ENCODE data around the gene PRKACB.

Gene PRKACB

GRCh38 chr1:84155517-84155916, 11.4 kb downstream of the PRKACB start:
- H3K4me3 ChIP-seq (ENCODE audit: low read depth, low read length) = no peak overlapping the region
- DNase-seq (ENCODE audit: low read depth) = no peak
- TF ChIP-seq CTCF (IDR thresholded peaks at IDR 0.05; ENCODE audit: control insufficient read depth, extremely low read depth, insufficient read depth) = no peak

DNA sequence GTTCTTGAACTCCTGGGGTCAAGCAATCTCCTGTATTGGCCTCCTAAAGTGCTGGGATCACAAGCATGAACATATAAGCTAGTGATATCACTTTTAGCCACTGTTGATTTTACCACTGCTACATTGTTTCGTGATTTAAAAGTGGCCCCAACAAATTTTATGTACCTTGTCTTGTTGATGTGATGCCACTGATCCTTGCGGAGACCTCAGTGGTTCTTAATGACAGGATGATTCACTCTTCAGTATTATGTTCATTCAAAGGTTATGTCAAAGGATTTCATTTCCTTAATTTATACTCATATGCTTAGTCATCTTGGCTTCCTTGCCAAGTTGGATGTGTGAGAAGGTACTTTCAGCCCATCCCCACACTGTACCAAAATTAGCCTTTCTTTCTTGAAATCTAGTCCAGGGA, 12.1 kb downstream of the PRKACB start:
- DNase-seq (ENCODE audit: low read depth) = no peak
- no peak for TF ChIP-seq CTCF (IDR thresholded peaks at IDR 0.05; ENCODE audit: control insufficient read depth, extremely low read depth, insufficient read depth)
- no peak overlapping the region for H3K4me3 ChIP-seq (ENCODE audit: low read depth, low read length)

- H3K4me3 ChIP-seq (ENCODE audit: low read depth, low read length) = peak overlapping the region; percentile 43
- DNase-seq (ENCODE audit: low read depth) = no peak
- no peak for TF ChIP-seq CTCF (IDR thresholded peaks at IDR 0.05; ENCODE audit: control insufficient read depth, extremely low read depth, insufficient read depth)
Observed at GRCh38 chr1:84159533-84160240, 15.6 kb downstream of the PRKACB start.

DNA sequence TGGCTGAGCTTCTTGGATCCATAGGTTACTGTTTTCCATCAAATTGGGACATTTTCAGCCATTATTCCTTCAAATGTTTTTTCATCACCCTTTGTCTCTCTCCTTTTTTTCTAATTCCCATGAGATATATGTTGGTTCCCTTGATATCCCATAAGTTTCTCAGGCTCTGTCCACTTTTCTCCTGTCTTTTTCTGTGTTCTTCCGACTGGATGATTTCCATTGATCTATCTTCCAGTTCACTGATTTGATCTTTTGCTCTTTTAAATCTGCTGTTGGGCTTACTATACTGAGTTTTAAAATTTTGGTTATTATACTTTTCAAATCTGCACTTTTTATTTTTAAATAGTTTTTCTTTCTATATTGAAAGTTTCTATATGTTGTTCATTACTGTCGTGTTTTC, 18.2 kb downstream of the PRKACB start:
- no peak for DNase-seq (ENCODE audit: low read depth)
- H3K4me3 ChIP-seq (ENCODE audit: low read depth, low read length) = peak overlapping the region; percentile 53
- no peak for TF ChIP-seq CTCF (IDR thresholded peaks at IDR 0.05; ENCODE audit: control insufficient read depth, extremely low read depth, insufficient read depth)

GRCh38 chr1:84163123-84163931, 19.3 kb downstream of the PRKACB start:
- TF ChIP-seq CTCF (IDR thresholded peaks at IDR 0.05; ENCODE audit: control insufficient read depth, extremely low read depth, insufficient read depth) = no peak
- H3K4me3 ChIP-seq (ENCODE audit: low read depth, low read length) = peak overlapping the region; percentile 53
- DNase-seq (ENCODE audit: low read depth) = no peak

- DNase-seq (ENCODE audit: low read depth) = no peak
- no peak for TF ChIP-seq CTCF (IDR thresholded peaks at IDR 0.05; ENCODE audit: control insufficient read depth, extremely low read depth, insufficient read depth)
- H3K4me3 ChIP-seq (ENCODE audit: low read depth, low read length) = peak overlapping the region; percentile 53
Observed at GRCh38 chr1:84164161-84164560, 20.1 kb downstream of the PRKACB start.

Measured in LNCaP clone FGC (cell line).